HepG2 (cell line): Measurements from ENCODE around the gene PNKD. TPM values are rescaled to one million over a fixed set of nuclear protein-coding genes. Genes with fewer than 3 reads are reported as not detected.

ENCODE experiments used
- AHDC1 ChIP-seq: sonication (generic); formaldehyde crosslinking; IDR thresholded peaks from 2 replicates; pipeline ENCODE4 v1.5.1; 2020; ENCODE audit warnings: mild to moderate bottlenecking, missing genetic modification reagents, borderline replicate concordance
- ARID5B ChIP-seq: IDR thresholded peaks from 2 replicates; pipeline ENCODE4 v1.4.0; 2020; ENCODE audit warnings: mild to moderate bottlenecking, missing genetic modification reagents
- CCAR2 ChIP-seq: fragments of 200-400 bp; formaldehyde crosslinking; optimal IDR thresholded peaks from 2 replicates; pipeline ENCODE3; 2018; ENCODE audit warnings: low read depth, mild to moderate bottlenecking, low read length, moderate library complexity
- CCDC6 ChIP-seq: sonication (generic); formaldehyde crosslinking; IDR thresholded peaks from 2 replicates; pipeline ENCODE4 v1.8.1; 2022; ENCODE audit warnings: mild to moderate bottlenecking, missing genetic modification reagents, moderate library complexity
- FOXJ3 ChIP-seq: sonication (generic); formaldehyde crosslinking; IDR thresholded peaks from 2 replicates; pipeline ENCODE4 v1.4.0; 2020; ENCODE audit warnings: missing genetic modification reagents, mild to moderate bottlenecking, borderline replicate concordance
- HNF4A ChIP-seq: sonication (generic); formaldehyde crosslinking; IDR thresholded peaks from 2 replicates; pipeline ENCODE4 v1.4.0; 2020; ENCODE audit warnings: missing genetic modification reagents
- MZF1 ChIP-seq: sonication (generic); formaldehyde crosslinking; IDR thresholded peaks from 2 replicates; pipeline ENCODE4 v1.8.1; 2023; ENCODE audit warnings: mild to moderate bottlenecking, missing genetic modification reagents, borderline replicate concordance
- NFIC ChIP-seq: IDR thresholded peaks from 2 replicates; pipeline ENCODE4 v1.6.1; 2012; ENCODE audit warnings: mild to moderate bottlenecking, low read length, inconsistent platforms
- SMAD3 ChIP-seq: sonication (generic); formaldehyde crosslinking; IDR thresholded peaks from 2 replicates; pipeline ENCODE4 v1.4.0; 2020; ENCODE audit warnings: missing genetic modification reagents
- SP5 ChIP-seq: IDR thresholded peaks from 2 replicates; pipeline ENCODE4 v1.6.1; 2016; ENCODE audit warnings: low read depth, borderline replicate concordance
- TOE1 ChIP-seq: sonication (generic); formaldehyde crosslinking; IDR thresholded peaks from 2 replicates; pipeline ENCODE4 v1.4.0; 2020; ENCODE audit warnings: mild to moderate bottlenecking, missing genetic modification reagents
- ZBTB1 ChIP-seq: sonication (generic); formaldehyde crosslinking; IDR thresholded peaks from 2 replicates; pipeline ENCODE4 v1.4.0; 2020; ENCODE audit warnings: missing genetic modification reagents, borderline replicate concordance
- ZBTB42 ChIP-seq: sonication (generic); formaldehyde crosslinking; IDR thresholded peaks from 2 replicates; pipeline ENCODE4 v1.5.0; 2020; ENCODE audit warnings: mild to moderate bottlenecking, missing genetic modification reagents
- ZNF331 ChIP-seq: sonication (generic); formaldehyde crosslinking; IDR thresholded peaks from 2 replicates; pipeline ENCODE4 v1.4.0; 2020; ENCODE audit warnings: missing genetic modification reagents
- ZNF460 ChIP-seq: sonication (generic); formaldehyde crosslinking; IDR thresholded peaks from 2 replicates; pipeline ENCODE4 v1.5.1; 2020; ENCODE audit warnings: missing genetic modification reagents, mild to moderate bottlenecking, borderline replicate concordance
- ZNF816 ChIP-seq: sonication (generic); formaldehyde crosslinking; IDR thresholded peaks from 2 replicates; pipeline ENCODE4 v1.8.0; 2022; ENCODE audit warnings: missing genetic modification reagents, mild to moderate bottlenecking, borderline replicate concordance
- polyA plus RNA-seq, 8 experiments: library from polyadenylated mRNA; depleted of rRNA in 3 of 8; stranded (reverse) in 7 of 8; unstranded in 1 of 8; fragments of >200 nt; fragmentation: Illumina TruSeq in 4 of 8; extraction: Trizol in 4 of 8; gene quantifications; 2 replicates each; pipeline versions ENCODE4 v1.2.1 to v1.2.3, GENCODE V29; 2011 to 2016; ENCODE audit warnings: low read depth in 4 of 8, missing spikeins in 1 of 8, mixed read lengths in 1 of 8; ENCODE audit not compliant: insufficient read depth in 1 of 8
- total RNA-seq, 5 experiments: library from RNA; depleted of rRNA; stranded (reverse); fragments of >200 nt; fragmentation: Illumina TruSeq; extraction: Trizol; gene quantifications; 2 replicates each; pipeline ENCODE4 v1.2.3, GENCODE V29; 2016; ENCODE audit warnings: low read depth in 1 of 5

The PNKD gene
- total and polyA plus RNA-seq, 2 of the 13 experiments (the other 11 are each of a cell fraction or from before 2014, with no cell fraction given), result 55.9 to 80.4 TPM

GRCh38 chr2:218354850-218355443 lies 84.6 kb downstream of the PNKD start (continued):
- TF ChIP-seq AHDC1 (CRISPR knock-in tag), result no peak
- 0 out of 2 replicates have a peak, but pooled peaks have one; percentile 23 for TF ChIP-seq ZNF816 (CRISPR knock-in tag)
- no peak for TF ChIP-seq CCAR2
- TF ChIP-seq FOXJ3 (CRISPR knock-in tag), result no peak
- no peak for TF ChIP-seq TOE1
- 0 out of 2 replicates have a peak, but pooled peaks have one; percentile 36 for TF ChIP-seq SMAD3 (CRISPR knock-in tag)
- peak; percentile 30; the same call in 1 of the 2 replicates for TF ChIP-seq SP5
- TF ChIP-seq NFIC, result peak; percentile 61; the same call in 1 of the 2 replicates
- TF ChIP-seq MZF1 (CRISPR knock-in tag), result no peak
- TF ChIP-seq ARID5B (CRISPR knock-in tag), result peak; percentile 82
- peak; percentile 82 for TF ChIP-seq HNF4A (CRISPR knock-in tag)
- no peak for TF ChIP-seq CCDC6 (CRISPR knock-in tag)
- TF ChIP-seq ZBTB42 (CRISPR knock-in tag), result no peak
- peak; percentile 37; the same call in 1 of the 2 replicates for TF ChIP-seq ZNF331 (CRISPR knock-in tag)
- TF ChIP-seq ZNF460 (CRISPR knock-in tag), result no peak
- TF ChIP-seq ZBTB1, result no peak
